ENCODE results near the gene OPCML.

DNA sequence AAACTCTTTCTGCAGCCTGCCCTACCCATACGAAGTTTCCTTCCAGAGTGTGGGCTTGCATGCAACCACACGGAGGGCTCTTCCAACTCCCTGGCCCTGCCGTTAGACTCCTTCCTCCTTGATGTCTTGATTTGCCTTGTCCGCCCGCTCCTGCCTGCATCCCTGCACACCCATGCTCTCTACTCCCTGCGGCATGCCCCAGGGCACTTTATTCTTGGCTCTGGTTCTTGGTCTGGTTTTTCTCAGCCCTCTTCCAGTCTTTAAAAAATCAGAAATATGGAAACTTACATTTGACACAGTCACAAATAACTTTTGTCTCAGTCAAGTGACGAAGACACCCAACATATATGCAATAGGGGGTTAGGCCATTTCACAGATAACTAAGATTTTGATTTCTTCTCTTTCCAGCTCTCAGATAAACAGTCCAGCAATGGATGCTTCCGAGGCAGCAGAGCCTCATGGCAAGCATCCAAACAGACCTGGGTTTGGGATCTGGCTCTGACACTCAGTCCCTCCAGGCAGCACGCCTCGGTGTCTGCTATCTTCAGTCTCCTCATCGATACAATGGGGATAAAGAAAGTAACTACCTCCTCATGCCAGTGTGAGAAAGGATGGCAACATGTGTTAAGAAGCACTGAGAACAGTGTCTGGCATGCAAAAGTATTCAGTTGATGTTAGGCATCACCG, 15.7 kb upstream of the OPCML start:
- TF ChIP-seq, protein P1, sequence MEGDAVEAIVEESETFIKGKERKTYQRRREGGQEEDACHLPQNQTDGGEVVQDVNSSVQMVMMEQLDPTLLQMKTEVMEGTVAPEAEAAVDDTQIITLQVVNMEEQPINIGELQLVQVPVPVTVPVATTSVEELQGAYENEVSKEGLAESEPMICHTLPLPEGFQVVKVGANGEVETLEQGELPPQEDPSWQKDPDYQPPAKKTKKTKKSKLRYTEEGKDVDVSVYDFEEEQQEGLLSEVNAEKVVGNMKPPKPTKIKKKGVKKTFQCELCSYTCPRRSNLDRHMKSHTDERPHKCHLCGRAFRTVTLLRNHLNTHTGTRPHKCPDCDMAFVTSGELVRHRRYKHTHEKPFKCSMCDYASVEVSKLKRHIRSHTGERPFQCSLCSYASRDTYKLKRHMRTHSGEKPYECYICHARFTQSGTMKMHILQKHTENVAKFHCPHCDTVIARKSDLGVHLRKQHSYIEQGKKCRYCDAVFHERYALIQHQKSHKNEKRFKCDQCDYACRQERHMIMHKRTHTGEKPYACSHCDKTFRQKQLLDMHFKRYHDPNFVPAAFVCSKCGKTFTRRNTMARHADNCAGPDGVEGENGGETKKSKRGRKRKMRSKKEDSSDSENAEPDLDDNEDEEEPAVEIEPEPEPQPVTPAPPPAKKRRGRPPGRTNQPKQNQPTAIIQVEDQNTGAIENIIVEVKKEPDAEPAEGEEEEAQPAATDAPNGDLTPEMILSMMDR (IDR thresholded peaks at IDR 0.05; ENCODE audit: poor library complexity, severe bottlenecking): no peak
- no peak for TF ChIP-seq POLR2AphosphoS5 (IDR thresholded peaks at IDR 0.05)
- no peak for TF ChIP-seq MXI1 (conservative IDR thresholded peaks at IDR 0.05; ENCODE audit: poor library complexity, severe bottlenecking)
